PFSK-1 (cell line): ENCODE results near the gene ETHE1.
A peak's percentile ranks its signal among the peaks of the same experiment; 100 is the strongest.

Experiments
- POLR2AphosphoS5 ChIP-seq: IDR thresholded peaks from 2 replicates; pipeline ENCODE4 v1.6.1; 2012; ENCODE audit warnings: low read depth, mild to moderate bottlenecking, control low read depth, low read length, moderate library complexity
- TF ChIP-seq, protein P1 (sequence below), 2 experiments: IDR thresholded peaks; 2 replicates each; pipeline versions ENCODE4 v1.6.1 to v1.8.0; 2011 to 2012; ENCODE audit warnings: low read depth in 2 of 2, low read length in 2 of 2, control low read depth in 1 of 2, inconsistent platforms in 1 of 2, mild to moderate bottlenecking in 1 of 2, moderate library complexity in 1 of 2; ENCODE audit not compliant: insufficient read depth in 1 of 2

- TF ChIP-seq, protein P1, sequence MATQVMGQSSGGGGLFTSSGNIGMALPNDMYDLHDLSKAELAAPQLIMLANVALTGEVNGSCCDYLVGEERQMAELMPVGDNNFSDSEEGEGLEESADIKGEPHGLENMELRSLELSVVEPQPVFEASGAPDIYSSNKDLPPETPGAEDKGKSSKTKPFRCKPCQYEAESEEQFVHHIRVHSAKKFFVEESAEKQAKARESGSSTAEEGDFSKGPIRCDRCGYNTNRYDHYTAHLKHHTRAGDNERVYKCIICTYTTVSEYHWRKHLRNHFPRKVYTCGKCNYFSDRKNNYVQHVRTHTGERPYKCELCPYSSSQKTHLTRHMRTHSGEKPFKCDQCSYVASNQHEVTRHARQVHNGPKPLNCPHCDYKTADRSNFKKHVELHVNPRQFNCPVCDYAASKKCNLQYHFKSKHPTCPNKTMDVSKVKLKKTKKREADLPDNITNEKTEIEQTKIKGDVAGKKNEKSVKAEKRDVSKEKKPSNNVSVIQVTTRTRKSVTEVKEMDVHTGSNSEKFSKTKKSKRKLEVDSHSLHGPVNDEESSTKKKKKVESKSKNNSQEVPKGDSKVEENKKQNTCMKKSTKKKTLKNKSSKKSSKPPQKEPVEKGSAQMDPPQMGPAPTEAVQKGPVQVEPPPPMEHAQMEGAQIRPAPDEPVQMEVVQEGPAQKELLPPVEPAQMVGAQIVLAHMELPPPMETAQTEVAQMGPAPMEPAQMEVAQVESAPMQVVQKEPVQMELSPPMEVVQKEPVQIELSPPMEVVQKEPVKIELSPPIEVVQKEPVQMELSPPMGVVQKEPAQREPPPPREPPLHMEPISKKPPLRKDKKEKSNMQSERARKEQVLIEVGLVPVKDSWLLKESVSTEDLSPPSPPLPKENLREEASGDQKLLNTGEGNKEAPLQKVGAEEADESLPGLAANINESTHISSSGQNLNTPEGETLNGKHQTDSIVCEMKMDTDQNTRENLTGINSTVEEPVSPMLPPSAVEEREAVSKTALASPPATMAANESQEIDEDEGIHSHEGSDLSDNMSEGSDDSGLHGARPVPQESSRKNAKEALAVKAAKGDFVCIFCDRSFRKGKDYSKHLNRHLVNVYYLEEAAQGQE (IDR thresholded peaks at IDR 0.05; ENCODE audit: insufficient read depth in 1 of 2, low read depth in 2 of 2, low read length in 2 of 2): no peak
- TF ChIP-seq POLR2AphosphoS5: peak; percentile 56; the same call in 1 of the 2 replicates
These were observed 48.4 kb upstream of the ETHE1 start, which contains the start of the genes PINLYP and XRCC1 for GRCh38 chr19:43575156-43575950.
